NOMO-1 (cell line): ENCODE results near the gene CPOX.

Source experiments
- DNase-seq, 2 experiments: peaks; one replicate each; lab custom pipeline; 2025; ENCODE audit not compliant: unreplicated experiment in 2 of 2; lab: John Stamatoyannopoulos, UW

CPOX gene

DNA sequence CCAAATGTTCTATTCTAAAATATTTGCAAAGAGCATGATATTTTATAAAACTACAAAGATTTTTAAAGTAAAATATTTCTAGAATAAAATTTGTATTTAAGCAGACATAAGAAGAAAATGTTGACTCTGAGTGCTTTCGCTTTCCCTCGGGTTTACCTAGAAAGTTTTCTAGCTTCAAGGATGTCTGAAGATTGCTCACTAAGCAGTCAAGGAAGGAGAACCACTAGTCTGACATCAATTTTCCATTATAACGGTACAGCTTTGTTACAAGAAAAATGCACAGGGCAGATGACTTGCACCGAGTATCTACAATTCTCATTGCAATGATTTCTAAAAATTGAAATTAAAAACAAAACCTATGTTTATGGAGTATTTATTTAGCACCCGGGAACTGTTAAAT is 47.5 kb downstream of the CPOX start:
- no peak for DNase-seq

- no peak for DNase-seq
These were observed 50.8 kb downstream of the CPOX start for GRCh38 chr3:98542623-98543022.

GRCh38 chr3:98541695-98542094 is 51.7 kb downstream of the CPOX start:
- DNase-seq: no peak

GRCh38 chr3:98540346-98540745 is 53.1 kb downstream of the CPOX start:
- peak; percentile 52 to 74 for DNase-seq

- no peak for DNase-seq
These were observed 56.9 kb downstream of the CPOX start for GRCh38 chr3:98536456-98537017.

- DNase-seq: no peak
These were observed 58.7 kb downstream of the CPOX start for GRCh38 chr3:98534734-98535133.

DNA sequence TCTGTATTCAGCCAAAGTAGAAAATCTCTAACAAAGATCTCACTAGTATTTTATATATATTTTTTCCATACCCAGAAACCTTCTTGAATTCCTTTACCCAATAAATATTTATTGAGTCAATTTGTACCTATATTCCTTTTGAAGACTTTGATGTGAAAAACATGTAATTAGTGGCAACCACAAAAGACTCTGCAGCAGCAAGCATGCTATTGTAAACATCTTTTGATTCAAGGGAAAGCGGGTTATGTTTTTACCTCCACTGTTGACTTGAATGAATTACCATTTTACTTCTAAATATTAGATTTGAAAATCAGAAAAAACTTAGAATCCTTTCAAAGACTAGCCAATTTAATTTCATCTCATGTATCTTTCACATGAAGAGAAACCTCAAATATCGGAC is 59.2 kb downstream of the CPOX start:
- DNase-seq: no peak

GRCh38 chr3:98532709-98533571 is 60.5 kb downstream of the CPOX start:
- DNase-seq: peak; percentile 22 to 26

DNA sequence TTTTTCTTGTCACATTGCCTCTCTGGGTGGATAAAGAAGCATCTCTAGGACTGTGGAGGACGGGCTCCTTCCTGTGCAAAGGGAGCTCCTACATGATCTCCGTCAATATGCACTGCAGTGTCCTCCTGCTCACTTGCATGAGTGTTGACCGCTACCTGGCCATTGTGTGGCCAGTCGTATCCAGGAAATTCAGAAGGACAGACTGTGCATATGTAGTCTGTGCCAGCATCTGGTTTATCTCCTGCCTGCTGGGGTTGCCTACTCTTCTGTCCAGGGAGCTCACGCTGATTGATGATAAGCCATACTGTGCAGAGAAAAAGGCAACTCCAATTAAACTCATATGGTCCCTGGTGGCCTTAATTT is 61.2 kb downstream of the CPOX start:
- no peak for DNase-seq

- no peak for DNase-seq
These were observed 61.7 kb downstream of the CPOX start, which contains the start of gene GPR15 for GRCh38 chr3:98531622-98532274. Gene GPR15 (plus strand): TSS chr3:98531978. CDS start chr3:98532034, 56 bp downstream.

- DNase-seq: no peak
These were observed 62.7 kb downstream of the CPOX start for GRCh38 chr3:98530676-98531075.

DNA sequence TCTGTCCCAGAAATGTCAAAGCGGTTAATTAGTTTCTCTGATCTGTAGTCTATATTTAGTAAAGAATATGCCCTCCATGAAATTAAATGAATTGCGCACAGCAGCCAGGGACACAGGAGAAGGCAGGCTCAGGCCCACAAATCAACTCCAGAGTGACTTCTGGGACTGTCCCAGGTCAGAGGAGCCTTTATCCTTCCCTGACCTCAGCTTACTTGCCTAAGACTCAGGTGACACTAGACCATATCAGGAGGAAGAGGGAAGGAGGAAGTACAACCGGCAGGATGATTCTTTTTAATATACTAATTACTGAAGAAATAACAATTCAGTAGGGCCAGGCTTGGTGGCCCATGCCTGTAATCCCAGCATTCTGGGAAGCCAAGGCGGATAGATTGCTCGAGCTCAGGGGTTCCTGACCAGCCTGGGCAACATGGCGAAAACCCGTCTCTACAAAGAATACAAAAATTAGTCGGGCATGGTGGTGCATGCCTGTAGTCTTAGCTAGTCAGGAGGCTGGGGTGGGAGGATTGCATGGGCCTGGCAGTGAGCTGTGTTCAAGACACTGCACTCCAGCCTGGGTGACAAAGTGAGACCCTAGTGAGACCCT is 63.5 kb downstream of the CPOX start:
- no peak for DNase-seq
